CD4-positive, alpha-beta T cell (primary cell): ENCODE data around the gene ASB5. TPM values are rescaled to one million over a fixed set of nuclear protein-coding genes. Genes with fewer than 3 reads are reported as not detected.

Source experiments
- ATAC-seq: fragments of 200-7000 bp; cut with Tn5 transposase; one replicate; pipeline ENCODE4 v1.10.0; 2022; ENCODE audit warnings: mild to moderate bottlenecking; ENCODE audit not compliant: poor library complexity
- CTCF ChIA-PET: fragments of 350-600 bp; sonication (Branson Sonifier 250); formaldehyde crosslinking; loops from one replicate; lab custom pipeline; 2021; ENCODE audit warnings: antibody characterized with exemption, inconsistent platforms; lab: Charles Lee
- POLR2A ChIA-PET: fragments of 350-600 bp; sonication (Branson Sonifier 250); formaldehyde crosslinking; loops from one replicate; lab custom pipeline; 2021; ENCODE audit warnings: antibody characterized with exemption, inconsistent platforms; lab: Charles Lee
- DNase-seq, 14 experiments: peaks; one replicate each; pipeline ENCODE4 v3.0.0-alpha.2; 2013 to 2020; ENCODE audit warnings: mixed read lengths in 2 of 14
- H3K27ac ChIP-seq, 2 donors: one replicate each; pipeline versions ENCODE4 v1.5.1 to v1.7.0; 2013; ENCODE audit warnings: low read length in 2 of 2, low read depth in 1 of 2, mild to moderate bottlenecking in 1 of 2
- H3K27me3 ChIP-seq, 2 experiments: 1 replicate in 1 of 2; 2 replicates in 1 of 2; pipeline versions ENCODE4 v1.6.1 to v1.7.0; 2013; ENCODE audit warnings: low read length in 2 of 2, control low read depth in 1 of 2, mild to moderate bottlenecking in 1 of 2, moderate library complexity in 1 of 2; ENCODE audit not compliant: insufficient read depth in 2 of 2, control insufficient read depth in 1 of 2
- H3K36me3 ChIP-seq: one replicate; pipeline ENCODE4 v1.6.1; 2013; ENCODE audit warnings: low read length, control low read depth; ENCODE audit not compliant: insufficient read depth
- H3K4me1 ChIP-seq: one replicate; pipeline ENCODE4 v1.6.1; 2013; ENCODE audit warnings: low read length, control low read depth; ENCODE audit not compliant: insufficient read depth
- H3K4me3 ChIP-seq: one replicate; pipeline ENCODE4 v1.5.1; 2013; ENCODE audit warnings: mild to moderate bottlenecking, low read length, moderate library complexity
- H3K9me3 ChIP-seq, 2 experiments: 1 replicate in 1 of 2; 2 replicates in 1 of 2; pipeline versions ENCODE4 v1.6.1 to v1.7.0; 2013; ENCODE audit warnings: low read length in 2 of 2, mild to moderate bottlenecking in 2 of 2, control low read depth in 1 of 2, moderate library complexity in 1 of 2; ENCODE audit not compliant: control insufficient read depth in 1 of 2, insufficient read depth in 1 of 2
- H3K27ac Mint-ChIP-seq: one replicate; pipeline ENCODE4 v1.8.0; 2020; ENCODE audit warnings: mixed read lengths
- H3K27me3 Mint-ChIP-seq: one replicate; pipeline ENCODE4 v1.8.0; 2021; ENCODE audit warnings: mixed read lengths
- H3K36me3 Mint-ChIP-seq: one replicate; pipeline ENCODE4 v1.8.0; 2021; ENCODE audit warnings: low read depth, mixed read lengths
- H3K4me1 Mint-ChIP-seq: one replicate; pipeline ENCODE4 v1.8.0; 2021; ENCODE audit warnings: low read depth, mixed read lengths
- H3K4me3 Mint-ChIP-seq: one replicate; pipeline ENCODE4 v1.8.0; 2020; ENCODE audit warnings: mild to moderate bottlenecking, mixed read lengths
- H3K9me3 Mint-ChIP-seq: one replicate; pipeline ENCODE4 v1.8.0; 2020; ENCODE audit warnings: mixed read lengths
- intact Hi-C, 2 experiments: fragments of 100-400 bp; cut with DNase I in 1 of 2; cut with micrococcal nuclease in 1 of 2; formaldehyde crosslinking; loops; one replicate each; pipeline versions ENCODE4 v1.15.1 to v1.9.0; 2023 to 2025; cut with DNase I, micrococcal nuclease
- total RNA-seq, 174 experiments: library from RNA in 2 of 174; stranded (reverse) in 2 of 174; gene quantifications; one replicate each; pipeline ENCODE4 v1.2.3 and lab custom pipeline; 2021 to 2026
- TF ChIP-seq, protein P1 (sequence below): fragments of 200-600 bp; IDR thresholded peaks from one replicate; pipeline ENCODE4 v1.8.0; 2022; ENCODE audit warnings: antibody characterized with exemption, mild to moderate bottlenecking

The ASB5 gene
- total RNA-seq, 2 experiments from 2014 or later = not detected

DNA sequence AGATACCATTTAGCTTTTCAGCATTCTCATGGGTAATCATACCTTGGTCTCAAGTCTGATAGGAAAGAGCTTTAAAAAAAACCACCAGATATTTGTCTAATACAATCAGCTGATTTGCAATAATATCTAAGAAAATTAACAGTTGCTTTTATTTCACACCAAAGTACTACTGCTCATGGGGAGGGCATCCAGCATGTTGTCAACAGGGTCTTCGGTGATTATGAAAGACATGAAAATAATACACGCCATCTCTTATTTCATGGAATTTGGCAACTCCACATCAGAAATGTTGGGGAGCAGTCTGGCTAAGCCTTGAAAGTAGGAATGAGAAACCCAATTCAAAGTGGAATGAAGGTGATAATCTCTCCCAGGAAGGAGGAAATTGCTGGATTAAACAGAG, 3.0 kb downstream of the ASB5 start:
- TF ChIP-seq, protein P1, sequence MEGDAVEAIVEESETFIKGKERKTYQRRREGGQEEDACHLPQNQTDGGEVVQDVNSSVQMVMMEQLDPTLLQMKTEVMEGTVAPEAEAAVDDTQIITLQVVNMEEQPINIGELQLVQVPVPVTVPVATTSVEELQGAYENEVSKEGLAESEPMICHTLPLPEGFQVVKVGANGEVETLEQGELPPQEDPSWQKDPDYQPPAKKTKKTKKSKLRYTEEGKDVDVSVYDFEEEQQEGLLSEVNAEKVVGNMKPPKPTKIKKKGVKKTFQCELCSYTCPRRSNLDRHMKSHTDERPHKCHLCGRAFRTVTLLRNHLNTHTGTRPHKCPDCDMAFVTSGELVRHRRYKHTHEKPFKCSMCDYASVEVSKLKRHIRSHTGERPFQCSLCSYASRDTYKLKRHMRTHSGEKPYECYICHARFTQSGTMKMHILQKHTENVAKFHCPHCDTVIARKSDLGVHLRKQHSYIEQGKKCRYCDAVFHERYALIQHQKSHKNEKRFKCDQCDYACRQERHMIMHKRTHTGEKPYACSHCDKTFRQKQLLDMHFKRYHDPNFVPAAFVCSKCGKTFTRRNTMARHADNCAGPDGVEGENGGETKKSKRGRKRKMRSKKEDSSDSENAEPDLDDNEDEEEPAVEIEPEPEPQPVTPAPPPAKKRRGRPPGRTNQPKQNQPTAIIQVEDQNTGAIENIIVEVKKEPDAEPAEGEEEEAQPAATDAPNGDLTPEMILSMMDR = no peak
- Mint-ChIP-seq H3K27ac (no peak overlapping the region), H3K4me1 (no peaks in the 10 kb centered on the region), H3K4me3 (no peak overlapping the region), H3K9me3 (no peaks in the 10 kb centered on the region), H3K36me3 (no peaks in the 10 kb centered on the region), H3K27me3 (peaks cover 4% of the 10 kb centered on the region)
- Histone ChIP-seq H3K4me1 (no peaks in the 10 kb centered on the region), H3K27ac (no peak overlapping the region), H3K4me3 (no peak overlapping the region), H3K36me3 (no peaks in the 10 kb centered on the region), H3K9me3 (no peaks in the 10 kb centered on the region), H3K27me3 (no peaks in the 10 kb centered on the region)
- ATAC-seq (no peak), DNase-seq (no peak)
- intact Hi-C loops = no loop called here
- POLR2A ChIA-PET = no interaction called here
- CTCF ChIA-PET = no interaction called here

DNA sequence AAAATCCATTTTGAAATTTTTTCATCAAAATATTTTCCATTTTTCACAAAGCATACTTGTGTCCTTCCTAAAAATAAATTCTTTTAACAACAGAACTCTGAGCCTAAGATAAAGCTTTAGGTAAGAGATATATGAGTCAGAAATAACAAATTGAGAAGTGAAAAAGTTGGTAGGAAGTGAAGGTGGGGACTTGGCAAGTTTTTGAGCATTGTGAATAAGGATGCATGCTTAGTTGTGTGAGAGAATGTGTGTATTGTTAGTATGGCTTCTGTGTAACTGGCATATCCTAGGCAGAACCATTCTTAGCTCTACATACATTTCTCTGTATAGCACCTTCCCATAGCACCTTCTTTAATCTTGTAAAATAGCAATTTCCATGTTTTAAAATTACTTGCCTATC, 6.8 kb downstream of the ASB5 start:
- CTCF ChIA-PET = no interaction called here
- no peak overlapping the region for H3K27ac Mint-ChIP-seq
- TF ChIP-seq, protein P1 = no peak
- Histone ChIP-seq H3K27me3 (no peaks in the 10 kb centered on the region), H3K36me3 (no peaks in the 10 kb centered on the region), H3K4me3 (no peak overlapping the region), H3K27ac (no peak overlapping the region), H3K9me3 (no peaks in the 10 kb centered on the region), H3K4me1 (no peaks in the 10 kb centered on the region)
- no peaks in the 10 kb centered on the region for H3K9me3 Mint-ChIP-seq
- H3K27me3 Mint-ChIP-seq = peaks cover 9% of the 10 kb centered on the region
- POLR2A ChIA-PET = no interaction called here
- H3K36me3 Mint-ChIP-seq = no peaks in the 10 kb centered on the region
- ATAC-seq (no peak), DNase-seq (no peak)
- H3K4me3 Mint-ChIP-seq = no peak overlapping the region
- intact Hi-C loops = no loop called here
- H3K4me1 Mint-ChIP-seq = no peaks in the 10 kb centered on the region

DNA sequence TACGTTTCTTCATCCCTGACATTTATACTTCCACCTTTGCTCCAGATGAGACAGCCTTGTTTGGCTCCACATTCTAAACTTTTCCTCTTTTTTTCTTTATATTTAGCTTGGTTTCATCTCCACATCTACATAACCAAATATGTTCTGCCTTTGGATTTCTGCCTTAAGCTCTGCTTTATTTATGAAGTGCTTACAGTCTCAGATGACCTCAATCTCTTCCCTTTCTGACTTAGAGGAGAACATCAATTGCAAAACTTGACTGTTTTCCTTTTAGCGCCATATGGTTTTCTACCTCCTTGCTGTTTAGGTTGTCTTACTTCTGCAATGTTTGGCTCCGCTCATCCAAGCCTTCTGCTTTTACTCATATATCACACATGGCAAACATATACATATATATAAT, 7.5 kb downstream of the ASB5 start:
- no peaks in the 10 kb centered on the region for H3K36me3 ChIP-seq
- no peak overlapping the region for H3K27ac ChIP-seq
- no peaks in the 10 kb centered on the region for H3K9me3 Mint-ChIP-seq
- DNase-seq (no peak), ATAC-seq (no peak)
- H3K4me3 Mint-ChIP-seq = no peak overlapping the region
- ChIA-PET POLR2A (no interaction called here), CTCF (no interaction called here)
- intact Hi-C loops = no loop called here
- no peaks in the 10 kb centered on the region for H3K27me3 ChIP-seq
- H3K9me3 ChIP-seq = no peaks in the 10 kb centered on the region
- TF ChIP-seq, protein P1 = no peak
- H3K27me3 Mint-ChIP-seq = peaks cover 9% of the 10 kb centered on the region
- no peaks in the 10 kb centered on the region for H3K4me1 Mint-ChIP-seq
- H3K4me1 ChIP-seq = no peaks in the 10 kb centered on the region
- no peak overlapping the region for H3K4me3 ChIP-seq
- no peak overlapping the region for H3K27ac Mint-ChIP-seq
- H3K36me3 Mint-ChIP-seq = no peaks in the 10 kb centered on the region
